GM12873 (cell line): ENCODE data around the gene WDR90.

Experiments used
- CTCF ChIP-seq: IDR thresholded peaks from 2 replicates; pipeline ENCODE4 v1.5.1; 2012; ENCODE audit warnings: low read depth, mild to moderate bottlenecking, moderate library complexity, low read length, control low read depth; ENCODE audit not compliant: insufficient read depth; ENCODE audit errors: missing control alignments

Gene WDR90

GRCh38 chr16:692356-693108 lies 43.4 kb downstream of the WDR90 start:
- TF ChIP-seq CTCF = no peak

GRCh38 chr16:693364-693763 lies 44.2 kb downstream of the WDR90 start:
- TF ChIP-seq CTCF = no peak

- no peak for TF ChIP-seq CTCF
These were observed 44.6 kb downstream of the WDR90 start for GRCh38 chr16:693766-694165.

GRCh38 chr16:694187-694862 lies 45.2 kb downstream of the WDR90 start:
- no peak for TF ChIP-seq CTCF

GRCh38 chr16:694863-695354 lies 45.7 kb downstream of the WDR90 start:
- no peak for TF ChIP-seq CTCF

GRCh38 chr16:695355-696089 lies 46.4 kb downstream of the WDR90 start:
- TF ChIP-seq CTCF = no peak
